Activated T-helper 9 cell treated with anti-CD3 and anti-CD28 coated beads, Interleukin-2, amount 50 U/mL, for 16 hours (primary cell): Measurements from ENCODE around the gene BAIAP3.
A peak's percentile ranks its signal among the peaks of the same experiment; 100 is the strongest.

ENCODE experiments used
- DNase-seq: peaks from one replicate; pipeline ENCODE4 v3.0.0-alpha.2; 2020; ENCODE audit warnings: low read depth

BAIAP3 gene

DNA sequence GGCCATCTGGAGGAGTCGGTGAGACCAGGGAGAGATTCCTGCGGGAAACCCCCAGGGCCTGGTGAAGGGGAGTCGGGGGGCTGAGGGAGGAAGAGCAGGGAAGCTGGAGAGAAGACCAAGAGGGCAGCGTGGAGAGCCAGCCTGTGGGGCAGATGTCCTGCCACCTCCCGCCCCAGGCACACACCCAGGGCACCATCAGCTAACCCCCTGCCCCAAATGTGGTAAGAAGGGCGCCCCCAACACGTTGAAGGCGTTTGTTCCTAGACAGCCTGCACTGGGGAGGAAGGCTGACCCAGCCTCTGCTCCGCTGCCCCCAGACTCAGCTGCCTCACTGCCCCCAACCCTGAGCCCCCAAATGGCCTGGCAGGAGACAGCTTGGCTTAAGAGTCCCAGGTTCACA, 1.3 kb downstream of the BAIAP3 start:
- no peak for DNase-seq

DNA sequence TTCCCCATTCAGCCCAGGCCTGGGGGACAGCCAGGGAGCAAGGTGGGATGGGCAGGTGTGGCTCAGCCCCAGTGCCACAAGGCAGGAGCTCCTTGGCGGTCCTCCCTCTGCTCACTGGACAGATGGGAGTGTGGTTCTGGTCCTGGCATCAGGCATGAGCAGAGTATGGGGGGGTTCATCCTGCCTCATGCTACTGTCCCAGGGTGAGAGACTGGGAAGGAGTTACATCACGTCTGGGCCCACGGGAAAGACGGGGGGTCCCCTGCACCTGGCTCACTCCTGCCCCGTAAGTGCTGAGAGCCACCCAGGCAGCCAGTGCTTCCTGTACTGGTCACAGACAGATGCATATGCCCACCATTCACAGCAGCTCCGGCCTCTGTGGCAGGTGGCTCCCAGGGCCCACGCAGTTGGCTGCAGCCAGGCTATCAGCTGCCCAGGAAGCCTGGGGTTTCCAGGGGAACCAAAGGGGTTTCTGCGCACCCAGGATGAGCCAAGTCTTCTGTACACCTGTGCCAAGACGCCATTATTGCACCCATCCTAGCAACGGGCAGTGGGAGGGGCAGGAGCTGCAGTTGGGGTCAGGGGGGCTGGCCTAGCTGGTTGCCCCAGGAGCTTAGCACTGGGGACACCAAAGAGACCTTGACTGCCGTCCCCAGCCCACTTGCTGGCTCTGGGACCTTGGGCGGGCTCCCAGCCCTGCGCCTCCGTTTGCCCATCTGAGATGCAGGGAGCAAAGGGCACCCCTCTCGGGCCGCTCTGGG, 1.9 kb downstream of the BAIAP3 start:
- no peak for DNase-seq

- DNase-seq = no peak
Observed at GRCh38 chr16:1335996-1336395, 2.6 kb downstream of the BAIAP3 start.

DNA sequence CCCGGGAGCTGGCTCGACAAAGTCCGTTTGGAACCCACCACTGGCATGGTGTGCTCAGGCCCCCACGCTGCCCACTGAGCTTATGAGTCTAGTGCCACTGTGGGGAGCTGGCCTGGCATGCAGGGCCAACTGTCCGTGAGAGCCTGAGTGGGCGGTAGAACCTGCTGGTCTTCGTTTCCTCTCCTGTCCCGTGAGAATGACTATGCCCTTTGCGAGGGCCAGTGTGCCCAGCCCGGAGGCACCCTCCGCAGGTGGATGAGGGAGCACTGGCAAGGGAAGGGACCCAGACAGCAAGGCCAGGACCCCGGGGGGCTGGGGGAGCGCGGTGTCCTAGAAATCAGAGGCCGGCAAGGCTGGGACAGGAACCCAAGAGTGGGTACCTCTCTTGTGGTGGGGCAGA, 3.2 kb downstream of the BAIAP3 start:
- no peak for DNase-seq

DNA sequence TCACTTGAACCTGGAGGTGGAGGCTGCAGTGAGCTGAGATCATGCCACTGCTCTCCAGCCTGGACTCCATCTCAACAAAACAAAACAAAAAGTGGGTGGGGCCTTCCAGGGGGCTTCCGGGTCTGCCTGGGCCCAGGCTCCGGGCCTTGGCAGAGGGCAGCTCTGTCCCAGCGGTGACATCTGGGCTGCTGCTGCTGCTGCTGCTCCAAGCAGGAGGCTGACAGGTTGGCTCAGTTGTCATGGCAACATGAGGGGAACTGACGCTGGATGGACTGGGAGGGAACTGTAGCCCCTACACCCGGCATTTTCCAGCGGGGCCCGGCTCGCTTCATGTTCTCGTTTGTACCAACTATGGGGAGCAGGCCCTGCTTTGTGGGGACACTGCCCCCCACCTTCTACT, 4.0 kb downstream of the BAIAP3 start:
- no peak for DNase-seq

- DNase-seq = no peak
Observed at GRCh38 chr16:1338119-1338730, 4.8 kb downstream of the BAIAP3 start.

DNA sequence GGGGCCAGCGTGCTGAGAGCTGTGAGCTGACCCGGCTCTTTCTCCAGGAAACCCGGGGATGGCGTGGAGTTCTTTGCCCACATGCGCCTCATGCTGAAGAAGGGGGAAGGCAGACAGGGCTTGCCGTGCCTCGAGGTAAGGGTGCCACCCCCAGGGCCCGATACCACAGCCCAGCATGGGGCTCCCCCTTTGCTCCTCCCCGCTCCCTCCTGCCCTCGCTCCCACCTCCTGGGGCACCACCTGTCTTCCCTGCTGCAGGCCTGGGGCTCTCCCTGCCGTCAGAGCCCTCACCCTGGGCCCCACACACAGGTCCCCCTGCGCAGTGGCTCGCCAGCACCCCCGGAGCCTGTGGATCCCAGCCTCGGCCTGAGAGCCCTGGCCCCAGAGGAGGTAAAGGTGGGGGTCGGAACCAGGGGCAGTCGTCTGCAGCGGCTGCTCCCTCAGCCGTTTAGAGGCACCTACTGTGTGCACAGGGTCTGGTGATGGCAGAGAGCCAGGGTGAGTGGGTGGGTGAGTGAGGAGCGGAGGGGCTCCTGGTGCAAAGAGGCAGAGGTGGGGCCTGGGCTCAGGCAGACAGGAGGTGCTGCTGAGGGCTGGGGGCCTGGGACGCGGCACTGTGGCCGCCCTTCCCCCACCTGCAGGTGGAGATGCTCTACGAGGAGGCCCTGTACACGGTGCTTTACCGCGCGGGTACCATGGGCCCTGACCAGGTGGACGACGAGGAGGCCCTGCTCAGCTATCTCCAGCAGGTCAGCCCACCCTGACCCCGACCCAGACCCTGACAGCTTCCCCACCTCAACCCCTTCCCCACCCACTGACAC, 5.6 kb downstream of the BAIAP3 start:
- DNase-seq = no peak

DNA sequence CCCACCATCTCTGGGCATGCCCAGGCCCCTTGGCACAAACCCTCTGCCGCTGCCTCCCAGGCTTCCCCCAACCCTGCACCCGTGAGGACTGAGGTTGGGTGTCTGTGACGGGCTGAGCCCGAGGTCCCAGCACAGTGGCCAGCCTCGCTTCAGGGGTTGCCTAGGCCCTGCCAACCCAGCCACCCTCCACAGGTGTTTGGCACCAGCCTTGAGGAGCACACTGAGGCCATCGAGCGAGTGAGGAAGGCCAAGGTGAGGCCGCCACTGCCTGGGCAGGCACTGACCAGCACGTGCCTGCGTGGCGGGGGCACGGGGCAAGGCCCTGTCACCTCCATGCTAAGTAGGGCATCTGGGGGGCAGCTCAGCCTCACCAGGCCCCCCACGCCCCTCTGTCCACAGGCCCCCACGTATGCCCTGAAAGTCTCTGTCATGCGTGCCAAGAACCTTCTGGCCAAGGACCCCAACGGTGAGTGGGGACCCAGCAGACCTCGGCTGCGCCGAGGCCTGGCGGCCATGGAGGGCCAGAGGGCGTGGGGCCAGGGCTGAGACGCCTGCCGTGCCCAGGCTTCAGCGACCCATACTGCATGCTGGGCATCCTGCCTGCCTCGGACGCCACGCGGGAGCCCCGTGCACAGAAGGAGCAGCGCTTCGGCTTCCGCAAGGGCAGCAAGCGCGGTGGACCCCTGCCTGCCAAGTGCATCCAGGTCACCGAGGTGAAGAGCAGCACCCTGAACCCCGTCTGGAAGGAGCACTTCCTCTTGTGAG, 7.5 kb downstream of the BAIAP3 start:
- DNase-seq = no peak

GRCh38 chr16:1341495-1342420, 8.3 kb downstream of the BAIAP3 start:
- no peak for DNase-seq

- peak; percentile 83 for DNase-seq
Observed at GRCh38 chr16:1342526-1343427, 9.3 kb downstream of the BAIAP3 start.

GRCh38 chr16:1343428-1344242, 10.2 kb downstream of the BAIAP3 start:
- DNase-seq = no peak

DNA sequence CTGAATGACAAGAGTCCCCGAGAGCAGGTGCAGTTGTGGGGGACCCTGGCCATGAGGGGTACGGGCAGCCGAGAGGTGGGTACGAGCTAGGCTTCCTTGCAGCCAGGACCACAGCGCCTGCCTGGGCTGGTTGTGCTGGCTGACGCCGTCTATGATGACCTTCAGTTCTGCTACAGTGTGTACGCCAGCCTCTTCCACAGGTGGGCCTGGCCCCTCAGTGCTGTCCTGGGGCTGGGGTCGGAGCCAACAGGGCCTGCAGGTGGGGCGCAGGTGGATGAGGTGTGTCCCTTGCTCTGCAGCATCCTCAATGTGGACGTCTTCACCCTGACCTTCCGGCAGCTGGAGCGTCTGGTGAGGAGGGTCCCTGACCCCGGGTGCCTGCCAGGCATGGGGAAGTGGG, 11.1 kb downstream of the BAIAP3 start:
- DNase-seq = no peak

DNA sequence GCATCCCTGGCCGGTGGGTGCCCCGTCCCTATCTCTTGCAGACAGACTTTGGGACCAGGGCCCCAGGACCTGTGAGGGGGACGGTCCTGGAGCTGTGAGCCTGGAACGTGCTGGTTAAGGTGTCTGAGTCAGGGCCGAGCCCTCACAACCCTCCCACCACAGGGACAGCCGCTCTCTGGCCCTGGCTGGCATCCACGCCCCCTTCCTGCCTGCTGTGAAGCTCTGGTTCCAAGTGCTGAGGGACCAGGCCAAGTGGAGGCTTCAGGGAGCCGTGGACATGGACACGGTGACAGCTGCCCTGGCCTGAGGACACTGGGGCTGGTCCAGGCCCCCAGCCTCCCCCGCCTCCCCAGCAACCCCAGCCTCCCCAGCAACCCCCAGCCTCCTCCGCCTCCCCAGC, 11.6 kb downstream of the BAIAP3 start:
- DNase-seq = no peak

DNA sequence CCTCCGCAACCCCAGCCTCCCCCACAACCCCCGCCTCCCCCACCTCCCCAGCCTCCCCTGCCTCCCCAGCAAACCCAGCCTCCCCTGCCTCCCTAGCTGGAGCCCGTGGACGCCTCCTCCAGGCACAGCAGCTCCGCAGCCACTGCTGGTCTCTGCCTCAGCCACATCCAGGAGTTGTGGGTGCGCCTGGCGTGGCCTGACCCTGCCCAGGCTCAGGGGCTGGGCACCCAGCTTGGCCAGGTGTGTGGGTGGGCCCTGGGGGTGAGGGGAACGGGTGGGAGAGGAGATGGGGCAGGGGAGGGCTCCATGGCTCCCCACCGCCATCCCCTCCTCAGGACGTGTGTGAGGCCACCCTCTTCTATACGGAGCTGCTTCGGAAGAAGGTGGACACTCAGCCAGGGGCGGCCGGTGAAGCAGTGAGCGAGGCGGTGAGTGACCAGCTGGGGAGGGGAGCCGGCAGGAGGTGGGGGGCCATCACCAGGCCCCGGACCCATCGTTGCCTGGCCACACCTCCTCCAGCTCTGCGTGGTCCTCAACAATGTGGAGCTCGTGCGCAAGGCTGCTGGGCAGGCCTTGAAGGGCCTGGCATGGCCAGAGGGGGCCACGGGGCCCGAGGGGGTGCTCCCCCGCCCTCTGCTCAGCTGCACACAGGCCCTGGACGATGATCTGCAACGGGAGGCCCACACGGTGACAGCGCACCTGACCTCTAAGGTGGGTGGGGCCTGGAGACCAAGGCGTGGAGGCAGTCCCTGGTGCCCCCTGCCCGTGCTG, 12.4 kb downstream of the BAIAP3 start:
- no peak for DNase-seq

GRCh38 chr16:1346422-1347285, 13.2 kb downstream of the BAIAP3 start:
- no peak for DNase-seq

GRCh38 chr16:1347286-1347855, 13.9 kb downstream of the BAIAP3 start:
- DNase-seq = no peak

DNA sequence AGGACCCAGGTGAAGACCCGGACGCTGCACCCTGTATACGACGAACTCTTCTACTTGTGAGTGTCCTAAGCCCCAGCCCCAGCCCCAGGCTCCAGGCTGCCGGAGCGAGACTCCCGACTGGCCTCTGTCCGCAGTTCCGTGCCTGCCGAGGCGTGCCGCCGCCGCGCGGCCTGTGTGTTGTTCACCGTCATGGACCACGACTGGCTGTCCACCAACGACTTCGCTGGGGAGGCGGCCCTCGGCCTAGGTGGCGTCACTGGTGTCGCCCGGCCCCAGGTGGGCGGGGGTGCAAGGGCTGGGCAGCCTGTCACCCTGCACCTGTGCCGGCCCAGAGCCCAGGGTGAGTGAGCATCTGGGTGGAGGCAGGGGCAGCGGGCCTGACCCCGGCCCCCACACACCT, 14.5 kb downstream of the BAIAP3 start:
- DNase-seq = no peak
